H1 (cell line): ENCODE results near the gene SART1. TPM values are rescaled to one million over a fixed set of nuclear protein-coding genes. Genes with fewer than 3 reads are reported as not detected.

Source experiments
- CTCF ChIA-PET: fragments of 300-600 bp; sonication (Branson Sonifier 250); formaldehyde crosslinking; loops from one replicate; lab custom pipeline; 2021; ENCODE audit not compliant: partially characterized antibody; lab: Charles Lee
- POLR2A ChIA-PET: fragments of 300-600 bp; sonication (Branson Sonifier 250); formaldehyde crosslinking; loops from one replicate; lab custom pipeline; 2021; ENCODE audit warnings: inconsistent platforms; ENCODE audit not compliant: partially characterized antibody; lab: Charles Lee
- DNase-seq, 2 experiments: peaks; one replicate each; pipeline versions ENCODE4 v3.0.0 to v3.0.0-alpha.2; 2010 to 2022; ENCODE audit warnings: low spot score in 2 of 2, low read depth in 1 of 2, mixed read lengths in 1 of 2
- FAIRE-seq: peaks from 2 replicates; lab custom pipeline; 2011; peaks lifted over from hg19 to GRCh38; lab: Jason Lieb, UNC
- H2AFZ ChIP-seq: 2 replicates; pipeline ENCODE4 v1.8.1; 2012; ENCODE audit warnings: low read length, inconsistent platforms
- H2AK5ac ChIP-seq: 2 replicates; pipeline ENCODE4 v1.6.1; 2013; ENCODE audit warnings: low read depth, low read length
- H2BK120ac ChIP-seq: replicated peaks from 2 replicates; pipeline ENCODE3; 2013; ENCODE audit warnings: low read depth, low read length, inconsistent platforms
- H2BK12ac ChIP-seq: 2 replicates; pipeline ENCODE4 v1.6.1; 2013; ENCODE audit warnings: low read depth, low read length
- H2BK15ac ChIP-seq: 2 replicates; pipeline ENCODE4 v1.6.1; 2013; ENCODE audit warnings: low read length
- H2BK20ac ChIP-seq: 2 replicates; pipeline ENCODE4 v1.6.1; 2013; ENCODE audit warnings: low read length
- H2BK5ac ChIP-seq: 2 replicates; pipeline ENCODE4 v1.6.1; 2013; ENCODE audit warnings: low read depth, low read length
- H3K14ac ChIP-seq: 2 replicates; pipeline ENCODE4 v1.6.1; 2013; ENCODE audit warnings: inconsistent platforms; ENCODE audit not compliant: insufficient read length
- H3K18ac ChIP-seq: 2 replicates; pipeline ENCODE4 v1.6.1; 2013; ENCODE audit warnings: low read length; ENCODE audit errors: extremely low read depth
- H3K23ac ChIP-seq: 2 replicates; pipeline ENCODE4 v1.6.1; 2013; ENCODE audit warnings: inconsistent platforms; ENCODE audit not compliant: insufficient read length
- H3K23me2 ChIP-seq: 2 replicates; pipeline ENCODE4 v1.6.1; 2013; ENCODE audit warnings: low read depth, low read length
- H3K27ac ChIP-seq: 2 replicates; pipeline ENCODE4 v1.6.1; 2011; ENCODE audit warnings: low read depth, low read length, inconsistent platforms
- H3K27me3 ChIP-seq, 4 experiments: replicated peaks in 1 of 4; 1 replicate in 1 of 4; 2 replicates in 3 of 4; pipeline versions ENCODE4 v1.6.1 to v1.8.1; 2011 to 2013; ENCODE audit warnings: low read length in 3 of 4, mild to moderate bottlenecking in 3 of 4, inconsistent platforms in 2 of 4, mixed read lengths in 2 of 4, moderate library complexity in 1 of 4; ENCODE audit not compliant: control insufficient read depth in 3 of 4, insufficient read depth in 3 of 4; ENCODE audit errors: extremely low read depth in 1 of 4
- H3K36me3 ChIP-seq, 4 experiments: 2 replicates each; pipeline versions ENCODE4 v1.6.1 to v1.8.1; 2011 to 2013; ENCODE audit warnings: mild to moderate bottlenecking in 4 of 4, low read length in 3 of 4, moderate library complexity in 2 of 4, control low read depth in 1 of 4, inconsistent platforms in 1 of 4; ENCODE audit not compliant: insufficient read depth in 4 of 4, control insufficient read depth in 2 of 4
- H3K4ac ChIP-seq: replicated peaks from 2 replicates; pipeline ENCODE3; 2013; ENCODE audit warnings: low read length, low read depth, mixed read lengths, inconsistent platforms; ENCODE audit not compliant: insufficient read length
- H3K4me1 ChIP-seq, 4 experiments: replicated peaks in 1 of 4; 1 replicate in 1 of 4; 2 replicates in 3 of 4; pipeline versions ENCODE4 v1.6.1 to v1.8.1; 2011 to 2013; ENCODE audit warnings: low read length in 3 of 4, inconsistent platforms in 2 of 4, mixed read lengths in 1 of 4; ENCODE audit not compliant: insufficient read depth in 4 of 4, control insufficient read depth in 3 of 4
- H3K4me2 ChIP-seq, 2 experiments: 2 replicates each; pipeline versions ENCODE4 v1.6.1 to v1.8.1; 2011 to 2013; ENCODE audit warnings: low read depth in 2 of 2, low read length in 2 of 2, control low read depth in 1 of 2, inconsistent platforms in 1 of 2, mild to moderate bottlenecking in 1 of 2; ENCODE audit not compliant: insufficient read depth in 1 of 2
- H3K4me3 ChIP-seq, 4 experiments: fragments of 200-600, 300-600 bp in 1 of 4; sonication (generic), shearing (Covaris generic), sonication (Bioruptor Twin) in 1 of 4; 2 replicates each; pipeline versions ENCODE4 v1.5.1 to v1.8.1; 2011 to 2016; ENCODE audit warnings: low read length in 4 of 4, low read depth in 3 of 4, control low read depth in 2 of 4, inconsistent platforms in 2 of 4, mild to moderate bottlenecking in 2 of 4, mixed read lengths in 1 of 4, moderate library complexity in 1 of 4; ENCODE audit not compliant: insufficient read depth in 2 of 4; ENCODE audit errors: extremely low read depth in 1 of 4
- H3K56ac ChIP-seq: replicated peaks from 2 replicates; pipeline ENCODE3; 2013; ENCODE audit warnings: low read depth, mild to moderate bottlenecking, mixed read lengths, low read length, inconsistent platforms; ENCODE audit not compliant: insufficient read length
- H3K79me1 ChIP-seq: 2 replicates; pipeline ENCODE4 v1.6.1; 2013; ENCODE audit warnings: low read depth, low read length, control low read depth
- H3K79me2 ChIP-seq, 2 experiments: 2 replicates each; pipeline versions ENCODE4 v1.6.1 to v1.8.1; 2012 to 2013; ENCODE audit warnings: low read length in 2 of 2, mild to moderate bottlenecking in 2 of 2, inconsistent platforms in 1 of 2; ENCODE audit not compliant: insufficient read depth in 2 of 2, control insufficient read depth in 1 of 2
- H3K9ac ChIP-seq, 4 experiments: replicated peaks in 1 of 4; 1 replicate in 1 of 4; 2 replicates in 3 of 4; pipeline versions ENCODE4 v1.6.1 to v1.8.1; 2011 to 2013; ENCODE audit warnings: low read depth in 3 of 4, low read length in 3 of 4, control low read depth in 2 of 4, mild to moderate bottlenecking in 2 of 4, moderate library complexity in 2 of 4, inconsistent platforms in 1 of 4; ENCODE audit errors: extremely low read depth in 1 of 4
- H3K9me3 ChIP-seq, 2 experiments: 2 replicates each; pipeline versions ENCODE4 v1.6.1 to v1.8.1; 2012 to 2013; ENCODE audit warnings: mild to moderate bottlenecking in 2 of 2, moderate library complexity in 2 of 2, control low read depth in 1 of 2, inconsistent platforms in 1 of 2, low read depth in 1 of 2, low read length in 1 of 2, mixed read lengths in 1 of 2; ENCODE audit not compliant: insufficient read depth in 2 of 2
- H4K20me1 ChIP-seq, 2 experiments: replicated peaks in 1 of 2; 2 replicates each; pipeline versions ENCODE3 to v1.8.1; 2011 to 2013; ENCODE audit warnings: inconsistent platforms in 2 of 2, low read length in 2 of 2, mild to moderate bottlenecking in 1 of 2; ENCODE audit not compliant: insufficient read depth in 2 of 2, control insufficient read depth in 1 of 2
- H4K5ac ChIP-seq: 2 replicates; pipeline ENCODE4 v1.6.1; 2013; ENCODE audit warnings: low read length, low read depth, mixed read lengths, inconsistent platforms; ENCODE audit not compliant: insufficient read length
- H4K8ac ChIP-seq: 2 replicates; pipeline ENCODE4 v1.8.0; 2013; ENCODE audit warnings: mild to moderate bottlenecking, moderate library complexity, low read length, inconsistent platforms; ENCODE audit not compliant: insufficient read depth; ENCODE audit errors: extremely low read depth
- H4K91ac ChIP-seq: replicated peaks from 2 replicates; pipeline ENCODE3; 2013; ENCODE audit warnings: low read length, mixed read lengths, inconsistent platforms; ENCODE audit not compliant: insufficient read length
- BACH1 ChIP-seq: IDR thresholded peaks from 2 replicates; pipeline ENCODE4 v1.6.1; 2012; ENCODE audit warnings: low read length, improper control_type of control experiment
- CEBPB ChIP-seq: IDR thresholded peaks from 2 replicates; pipeline ENCODE4 v1.6.1; 2012; ENCODE audit warnings: low read depth, low read length
- FOSL1 ChIP-seq: IDR thresholded peaks from 2 replicates; pipeline ENCODE4 v1.6.1; 2011; ENCODE audit warnings: mild to moderate bottlenecking, low read depth, low read length, moderate library complexity; ENCODE audit not compliant: insufficient read depth
- NANOG ChIP-seq: IDR thresholded peaks from 2 replicates; pipeline ENCODE4 v1.6.1; 2011; ENCODE audit warnings: low read length, low read depth, mild to moderate bottlenecking, inconsistent platforms; ENCODE audit not compliant: insufficient read depth, poor library complexity, severe bottlenecking
- PHF8 ChIP-seq: fragments of 200-600 bp; sonication (generic); conservative IDR thresholded peaks from 2 replicates; pipeline ENCODE4 v1.7.1; 2012; ENCODE audit warnings: low read depth, mild to moderate bottlenecking, inconsistent platforms, low read length, moderate library complexity
- POLR2AphosphoS5 ChIP-seq: IDR thresholded peaks from 2 replicates; pipeline ENCODE4 v1.6.1; 2011; ENCODE audit warnings: low read depth, low read length
- RNF2 ChIP-seq: fragments of 200-900, 300-1000 bp; sonication (generic); IDR thresholded peaks from 2 replicates; pipeline ENCODE4 v1.7.1; 2016; ENCODE audit warnings: borderline replicate concordance, low read depth, mild to moderate bottlenecking, antibody characterized with exemption, low read length; ENCODE audit not compliant: poor library complexity, severe bottlenecking; ENCODE audit errors: missing control alignments
- SAP30 ChIP-seq: fragments of 300-600 bp; sonication (generic); IDR thresholded peaks from 2 replicates; pipeline ENCODE4 v1.7.1; 2012; ENCODE audit warnings: low read length, moderate library complexity, mild to moderate bottlenecking, inconsistent platforms; ENCODE audit not compliant: insufficient read depth, insufficient replicate concordance
- SIN3A ChIP-seq, 2 experiments: IDR thresholded peaks in 1 of 2; conservative IDR thresholded peaks in 1 of 2; 2 replicates each; pipeline ENCODE4 v1.6.1; 2011 to 2012; ENCODE audit warnings: low read length in 2 of 2, improper control_type of control experiment in 1 of 2, low read depth in 1 of 2, mild to moderate bottlenecking in 1 of 2
- SIX5 ChIP-seq: IDR thresholded peaks from 2 replicates; pipeline ENCODE4 v1.6.1; 2011; ENCODE audit warnings: mild to moderate bottlenecking, low read depth, low read length
- ZNF274 ChIP-seq: IDR thresholded peaks from 2 replicates; pipeline ENCODE4 v1.7.0; 2012; ENCODE audit warnings: low read length, borderline replicate concordance; ENCODE audit errors: extremely low read depth
- WGBS, 2 experiments: shearing (Covaris generic) in 1 of 2; methylation state at CpG; one replicate each; pipeline versions ENCODE4 v1.1.6 to v1.1.7; 2013 to 2015; ENCODE audit warnings: low lambda C conversion rate in 2 of 2, mixed read lengths in 2 of 2, inconsistent platforms in 1 of 2, low coverage in 1 of 2, missing lambda C conversion rate in 1 of 2; ENCODE audit not compliant: insufficient replicate concordance in 2 of 2, insufficient coverage in 1 of 2, insufficient read length in 1 of 2; ENCODE audit errors: extremely low coverage in 1 of 2, missing lambda C conversion rate in 1 of 2; 5-methylcytosine and 5-hydroxymethylcytosine counted together
- polyA plus RNA-seq, 7 experiments: library from polyadenylated mRNA; depleted of rRNA in 3 of 7; stranded (reverse) in 5 of 7; unstranded in 2 of 7; fragments of >200 nt in 5 of 7; fragments of 200-250 nt in 2 of 7; gene quantifications; 1 replicate in 5 of 7; 2 replicates in 1 of 7; 4 replicates in 1 of 7; pipeline versions ENCODE4 v1.2.1 to v1.2.3, GENCODE V29; 2011 to 2013; ENCODE audit warnings: missing spikeins in 2 of 7, mixed read lengths in 2 of 7
- total RNA-seq: library from RNA; stranded (reverse); fragmentation: NEBNext Ultra II Directional; extraction: Animal tissue kit (Norgen Biotek cat#: 25700); gene quantifications from 2 replicates; pipeline ENCODE4 v1.2.1, GENCODE V29; 2021

Gene SART1
- total and polyA plus RNA-seq, 2 of the 8 experiments (the other 6 are each of a cell fraction or from before 2014, with no cell fraction given) = 9.7 to 46.1 TPM

DNA sequence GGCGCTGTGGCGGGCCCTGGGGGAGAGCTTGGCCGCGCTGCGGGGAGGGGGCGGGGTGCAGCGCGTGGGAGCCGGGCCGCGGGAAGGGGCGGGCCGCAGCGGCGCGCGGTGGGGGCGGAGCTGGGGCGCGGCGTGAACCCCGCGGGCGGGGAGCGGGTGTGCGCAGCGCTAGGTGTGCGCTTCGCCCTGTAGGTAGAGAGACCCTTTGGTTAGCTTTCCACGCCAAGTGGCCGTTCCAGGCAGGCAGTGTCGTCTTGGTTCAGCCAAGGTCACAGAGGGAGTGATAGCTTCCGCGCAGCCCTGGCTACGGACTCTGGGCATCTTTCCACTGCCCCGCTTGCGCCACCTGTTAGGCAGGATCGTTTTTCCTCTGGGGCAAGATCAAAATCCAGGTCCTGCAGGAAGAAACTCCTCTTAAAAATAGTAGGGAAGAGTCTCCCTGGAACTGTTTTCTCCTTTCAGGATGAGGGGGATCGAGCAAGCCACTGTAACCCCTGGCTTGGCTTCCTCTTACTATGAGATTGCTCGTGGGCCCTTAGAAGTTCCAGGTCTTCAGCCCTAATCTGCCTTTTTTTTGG, 41.2 kb downstream of the SART1 start:
- H3K36me3 ChIP-seq = peaks cover 16 to 37% (median 26%) of the 10 kb centered on the region in 4 experiments
- no peak overlapping the region for H2AK5ac ChIP-seq
- no peak for FAIRE-seq
- H3K4me1 ChIP-seq = peaks cover 0 to 16% (median 6%) of the 10 kb centered on the region in 4 experiments; a peak in 5 of 7 replicates
- H3K27me3 ChIP-seq = no peaks in the 10 kb centered on the region
- peak overlapping the region; percentile 49 for H3K56ac ChIP-seq
- no peak overlapping the region for H2BK20ac ChIP-seq
- peaks cover 0 to 25% of the 10 kb centered on the region in 2 experiments; a peak in 2 of 4 replicates for H3K79me2 ChIP-seq
- H3K18ac ChIP-seq = no peak overlapping the region; the same call in 1 of the 2 replicates
- H2BK12ac ChIP-seq = no peak overlapping the region
- peak overlapping the region; percentile 87; the same call in 1 of the 2 replicates for H3K27ac ChIP-seq
- H3K79me1 ChIP-seq = peaks cover 8% of the 10 kb centered on the region
- H4K91ac ChIP-seq = no peak overlapping the region
- no peak overlapping the region for H3K14ac ChIP-seq
- H4K20me1 ChIP-seq = peaks cover 6 to 11% of the 10 kb centered on the region in 2 experiments
- CTCF ChIA-PET = interaction anchor here (1.0 to 1.9 kb wide), 8 partner anchors 11 to 143 kb away, joined by 4 to 5 read pairs (median 4); partner anchors contain the start of genes CCDC85B, FIBP and MUS81
- peak overlapping the region; percentile 75 to 83 for H3K4me2 ChIP-seq
- H3K9ac ChIP-seq = peak overlapping the region; percentile 46 to 82 (median 64)
- H2BK15ac ChIP-seq = peak overlapping the region; percentile 99; the same call in 1 of the 2 replicates
- peak overlapping the region; percentile 76; the same call in 1 of the 2 replicates for H2BK5ac ChIP-seq
- no peak overlapping the region for H3K23ac ChIP-seq
- H3K23me2 ChIP-seq = peaks cover 2% of the 10 kb centered on the region; the same call in 1 of the 2 replicates
- H3K4me3 ChIP-seq = peak overlapping the region; percentile 67 to 99 (median 94)
- H2AFZ ChIP-seq = no peak overlapping the region
- H4K5ac ChIP-seq = peak overlapping the region; percentile 22
- no peak overlapping the region for H3K4ac ChIP-seq
- no peaks in the 10 kb centered on the region for H3K9me3 ChIP-seq
- H4K8ac ChIP-seq = peak overlapping the region; percentile 6; the same call in 1 of the 2 replicates
- H2BK120ac ChIP-seq = no peak overlapping the region
- POLR2A ChIA-PET = interaction anchor here (0.5 to 1.8 kb wide), 18 partner anchors 10 to 370 kb away, joined by 3 to 15 read pairs (median 4); partner anchors contain the start of genes CST6, FIBP, MUS81 and SF3B2
- DNase-seq = no peak
- WGBS, 2 experiments = 1% methylated on average over 17 of the region's 40 CpGs; no CpG with 5 or more reads in 1 of the 2 experiments
- TF ChIP-seq BACH1 = 0 out of 2 replicates have a peak, but pooled peaks have one; percentile 4
- 0 out of 2 replicates have a peak, but pooled peaks have one; percentile 10 for TF ChIP-seq POLR2AphosphoS5
- no peak for TF ChIP-seq SAP30
- no peak for TF ChIP-seq SIX5
- no peak for TF ChIP-seq RNF2
- peak; percentile 16; the same call in 1 of the 2 replicates for TF ChIP-seq PHF8
- no peak for TF ChIP-seq SIN3A (conservative IDR thresholded peaks at IDR 0.05 in 1 of 2, IDR thresholded peaks at IDR 0.05 in 1 of 2; ENCODE audit: low read depth in 1 of 2, low read length in 2 of 2)
- no peak for TF ChIP-seq FOSL1
- no peak for TF ChIP-seq CEBPB
- no peak for TF ChIP-seq ZNF274
- no peak for TF ChIP-seq NANOG
